Measurements from ENCODE around the gene CCDC146.
"Not testable (repeated sequence)": the region's sequence is repeated elsewhere in the genome, so short reads cannot be mapped to it uniquely, and the experiment has no call there.

DNA sequence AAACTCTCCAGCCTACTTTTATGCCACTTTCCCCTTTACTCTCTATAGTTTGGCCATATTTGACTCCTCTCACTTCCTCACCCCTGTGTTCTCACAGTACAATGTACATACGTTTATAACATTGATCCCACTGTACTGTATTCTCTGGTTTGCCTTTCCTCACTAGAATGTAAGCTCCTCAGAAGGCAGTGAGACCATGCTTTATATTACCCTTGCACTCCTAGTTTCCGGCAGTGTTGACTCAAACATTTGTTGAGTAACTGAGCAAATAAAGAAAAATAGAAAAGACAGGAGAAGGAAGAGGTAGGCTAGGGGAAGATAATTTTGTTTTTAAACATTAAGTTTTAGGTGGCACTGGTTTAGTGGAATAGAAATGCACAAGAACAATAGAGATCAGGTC, 42.2 kb upstream of the CCDC146 start:
- TF ChIP-seq BACH1 (IDR thresholded peaks at IDR 0.05; ENCODE audit: borderline replicate concordance); TAF1 (IDR thresholded peaks at IDR 0.05; ENCODE audit: borderline replicate concordance, low read depth, low read length); MYC (IDR thresholded peaks at IDR 0.05; ENCODE audit: insufficient read depth, insufficient read length, insufficient replicate concordance, low read length, severe bottlenecking); ETV6 (conservative IDR thresholded peaks at IDR 0.05 in 1 of 2, IDR thresholded peaks at IDR 0.05 in 1 of 2; ENCODE audit: borderline replicate concordance in 1 of 2, low read depth in 1 of 2); YBX1 (IDR thresholded peaks at IDR 0.05); POLR2AphosphoS5 (IDR thresholded peaks at IDR 0.05; ENCODE audit: low read length); CREB1 (IDR thresholded peaks at IDR 0.05; ENCODE audit: low read depth): not testable (repeated sequence)
- TF ChIP-seq, protein P1, sequence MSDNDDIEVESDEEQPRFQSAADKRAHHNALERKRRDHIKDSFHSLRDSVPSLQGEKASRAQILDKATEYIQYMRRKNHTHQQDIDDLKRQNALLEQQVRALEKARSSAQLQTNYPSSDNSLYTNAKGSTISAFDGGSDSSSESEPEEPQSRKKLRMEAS (IDR thresholded peaks at IDR 0.05; ENCODE audit: low read depth, low read length), result not testable (repeated sequence)
- TF ChIP-seq, protein P2, sequence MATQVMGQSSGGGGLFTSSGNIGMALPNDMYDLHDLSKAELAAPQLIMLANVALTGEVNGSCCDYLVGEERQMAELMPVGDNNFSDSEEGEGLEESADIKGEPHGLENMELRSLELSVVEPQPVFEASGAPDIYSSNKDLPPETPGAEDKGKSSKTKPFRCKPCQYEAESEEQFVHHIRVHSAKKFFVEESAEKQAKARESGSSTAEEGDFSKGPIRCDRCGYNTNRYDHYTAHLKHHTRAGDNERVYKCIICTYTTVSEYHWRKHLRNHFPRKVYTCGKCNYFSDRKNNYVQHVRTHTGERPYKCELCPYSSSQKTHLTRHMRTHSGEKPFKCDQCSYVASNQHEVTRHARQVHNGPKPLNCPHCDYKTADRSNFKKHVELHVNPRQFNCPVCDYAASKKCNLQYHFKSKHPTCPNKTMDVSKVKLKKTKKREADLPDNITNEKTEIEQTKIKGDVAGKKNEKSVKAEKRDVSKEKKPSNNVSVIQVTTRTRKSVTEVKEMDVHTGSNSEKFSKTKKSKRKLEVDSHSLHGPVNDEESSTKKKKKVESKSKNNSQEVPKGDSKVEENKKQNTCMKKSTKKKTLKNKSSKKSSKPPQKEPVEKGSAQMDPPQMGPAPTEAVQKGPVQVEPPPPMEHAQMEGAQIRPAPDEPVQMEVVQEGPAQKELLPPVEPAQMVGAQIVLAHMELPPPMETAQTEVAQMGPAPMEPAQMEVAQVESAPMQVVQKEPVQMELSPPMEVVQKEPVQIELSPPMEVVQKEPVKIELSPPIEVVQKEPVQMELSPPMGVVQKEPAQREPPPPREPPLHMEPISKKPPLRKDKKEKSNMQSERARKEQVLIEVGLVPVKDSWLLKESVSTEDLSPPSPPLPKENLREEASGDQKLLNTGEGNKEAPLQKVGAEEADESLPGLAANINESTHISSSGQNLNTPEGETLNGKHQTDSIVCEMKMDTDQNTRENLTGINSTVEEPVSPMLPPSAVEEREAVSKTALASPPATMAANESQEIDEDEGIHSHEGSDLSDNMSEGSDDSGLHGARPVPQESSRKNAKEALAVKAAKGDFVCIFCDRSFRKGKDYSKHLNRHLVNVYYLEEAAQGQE (IDR thresholded peaks at IDR 0.05; ENCODE audit: low read depth, low read length), result not testable (repeated sequence)
- TF ChIP-seq, protein P3, sequence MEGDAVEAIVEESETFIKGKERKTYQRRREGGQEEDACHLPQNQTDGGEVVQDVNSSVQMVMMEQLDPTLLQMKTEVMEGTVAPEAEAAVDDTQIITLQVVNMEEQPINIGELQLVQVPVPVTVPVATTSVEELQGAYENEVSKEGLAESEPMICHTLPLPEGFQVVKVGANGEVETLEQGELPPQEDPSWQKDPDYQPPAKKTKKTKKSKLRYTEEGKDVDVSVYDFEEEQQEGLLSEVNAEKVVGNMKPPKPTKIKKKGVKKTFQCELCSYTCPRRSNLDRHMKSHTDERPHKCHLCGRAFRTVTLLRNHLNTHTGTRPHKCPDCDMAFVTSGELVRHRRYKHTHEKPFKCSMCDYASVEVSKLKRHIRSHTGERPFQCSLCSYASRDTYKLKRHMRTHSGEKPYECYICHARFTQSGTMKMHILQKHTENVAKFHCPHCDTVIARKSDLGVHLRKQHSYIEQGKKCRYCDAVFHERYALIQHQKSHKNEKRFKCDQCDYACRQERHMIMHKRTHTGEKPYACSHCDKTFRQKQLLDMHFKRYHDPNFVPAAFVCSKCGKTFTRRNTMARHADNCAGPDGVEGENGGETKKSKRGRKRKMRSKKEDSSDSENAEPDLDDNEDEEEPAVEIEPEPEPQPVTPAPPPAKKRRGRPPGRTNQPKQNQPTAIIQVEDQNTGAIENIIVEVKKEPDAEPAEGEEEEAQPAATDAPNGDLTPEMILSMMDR (IDR thresholded peaks at IDR 0.05 in 2 of 3, conservative IDR thresholded peaks at IDR 0.05 in 1 of 3; ENCODE audit: control insufficient read depth in 2 of 3, extremely low read depth in 1 of 3, insufficient read depth in 1 of 3, low read depth in 3 of 3, low read length in 3 of 3), result not testable (repeated sequence)
- TF ChIP-seq, protein P4, sequence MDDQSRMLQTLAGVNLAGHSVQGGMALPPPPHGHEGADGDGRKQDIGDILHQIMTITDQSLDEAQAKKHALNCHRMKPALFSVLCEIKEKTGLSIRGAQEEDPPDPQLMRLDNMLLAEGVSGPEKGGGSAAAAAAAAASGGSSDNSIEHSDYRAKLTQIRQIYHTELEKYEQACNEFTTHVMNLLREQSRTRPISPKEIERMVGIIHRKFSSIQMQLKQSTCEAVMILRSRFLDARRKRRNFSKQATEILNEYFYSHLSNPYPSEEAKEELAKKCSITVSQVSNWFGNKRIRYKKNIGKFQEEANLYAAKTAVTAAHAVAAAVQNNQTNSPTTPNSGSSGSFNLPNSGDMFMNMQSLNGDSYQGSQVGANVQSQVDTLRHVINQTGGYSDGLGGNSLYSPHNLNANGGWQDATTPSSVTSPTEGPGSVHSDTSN (IDR thresholded peaks at IDR 0.05; ENCODE audit: insufficient replicate concordance, low read depth, low read length), result not testable (repeated sequence)

All from GM12878 (cell line).